ENCODE data around the gene ARL6IP5.

- TF ChIP-seq CTCF (IDR thresholded peaks at IDR 0.05), result no peak
- no peak for TF ChIP-seq POLR2A (IDR thresholded peaks at IDR 0.05)
Measured at GRCh38 chr3:69137005-69137404, 52.3 kb downstream of the ARL6IP5 start.
